Fibroblast of villous mesenchyme (primary cell): ENCODE results near the gene MBD5. TPM values are rescaled to one million over a fixed set of nuclear protein-coding genes. Genes with fewer than 3 reads are reported as not detected.
A peak's percentile ranks its signal among the peaks of the same experiment; 100 is the strongest.

ENCODE experiments used
- DNase-seq: peaks from one replicate; pipeline ENCODE4 v3.0.0-alpha.2; 2010; ENCODE audit warnings: low read depth
- H3K4me3 ChIP-seq: 2 replicates; pipeline ENCODE4 v1.5.1; 2011; ENCODE audit warnings: low read depth, mild to moderate bottlenecking, low read length
- CTCF ChIP-seq: IDR thresholded peaks from 2 replicates; pipeline ENCODE4 v1.5.1; 2012; ENCODE audit warnings: low read depth, mild to moderate bottlenecking, low read length; ENCODE audit not compliant: insufficient read depth
- total RNA-seq: library from RNA; depleted of rRNA; stranded (reverse); fragments of >200 nt; gene quantifications from 2 replicates; pipeline ENCODE4 v1.2.3, GENCODE V29; 2012

MBD5 gene
- total RNA-seq, 1 donor: 35.0 TPM

DNA sequence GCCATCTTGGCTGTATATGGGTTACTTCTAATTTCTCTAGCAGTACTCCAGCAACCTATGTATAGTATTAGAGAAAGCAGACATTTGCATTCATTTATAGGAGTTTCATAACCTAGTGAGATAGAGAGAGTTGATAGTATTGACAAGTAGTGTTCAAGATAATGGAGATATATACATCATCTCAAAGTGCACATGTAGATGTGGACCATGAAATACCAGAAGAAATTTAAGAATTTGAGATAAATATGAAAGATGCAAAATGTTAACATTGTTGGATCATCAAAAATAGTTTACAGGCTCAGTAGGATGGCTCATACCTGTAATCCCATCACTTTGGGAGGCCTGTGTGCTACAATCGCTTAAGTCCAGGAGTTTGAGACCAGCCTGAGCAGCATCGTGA, 243.0 kb downstream of the MBD5 start:
- no peak for DNase-seq
- H3K4me3 ChIP-seq: no peak overlapping the region
- TF ChIP-seq CTCF: no peak

- no peak for TF ChIP-seq CTCF
- no peak overlapping the region for H3K4me3 ChIP-seq
- DNase-seq: peak; percentile 7
These were observed 252.3 kb downstream of the MBD5 start for GRCh38 chr2:148273158-148273691.

- no peak overlapping the region for H3K4me3 ChIP-seq
- TF ChIP-seq CTCF: no peak
- no peak for DNase-seq
These were observed 258.3 kb downstream of the MBD5 start for GRCh38 chr2:148279216-148279615.

GRCh38 chr2:148282201-148282600, 261.3 kb downstream of the MBD5 start:
- no peak overlapping the region for H3K4me3 ChIP-seq
- no peak for DNase-seq
- TF ChIP-seq CTCF: no peak

DNA sequence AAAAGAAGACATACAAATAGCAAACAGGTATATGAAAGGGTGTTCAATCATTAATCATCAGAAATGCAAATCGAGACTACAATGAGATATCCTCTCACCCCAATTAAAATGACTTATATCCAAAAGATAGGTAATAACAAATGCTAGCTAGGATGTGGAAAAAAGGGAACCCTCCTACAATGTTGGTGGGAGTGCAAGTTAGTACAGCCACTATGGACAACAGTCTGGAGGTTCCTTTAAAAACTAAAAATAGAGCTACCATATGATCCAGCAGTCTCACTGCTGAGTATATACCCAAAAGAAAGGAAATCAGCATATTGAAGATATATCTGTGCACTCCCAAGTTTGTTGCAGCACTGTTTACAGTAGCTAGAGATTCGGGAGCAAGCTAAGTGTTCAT, 271.5 kb downstream of the MBD5 start:
- TF ChIP-seq CTCF: no peak
- DNase-seq: no peak
- H3K4me3 ChIP-seq: no peak overlapping the region

DNA sequence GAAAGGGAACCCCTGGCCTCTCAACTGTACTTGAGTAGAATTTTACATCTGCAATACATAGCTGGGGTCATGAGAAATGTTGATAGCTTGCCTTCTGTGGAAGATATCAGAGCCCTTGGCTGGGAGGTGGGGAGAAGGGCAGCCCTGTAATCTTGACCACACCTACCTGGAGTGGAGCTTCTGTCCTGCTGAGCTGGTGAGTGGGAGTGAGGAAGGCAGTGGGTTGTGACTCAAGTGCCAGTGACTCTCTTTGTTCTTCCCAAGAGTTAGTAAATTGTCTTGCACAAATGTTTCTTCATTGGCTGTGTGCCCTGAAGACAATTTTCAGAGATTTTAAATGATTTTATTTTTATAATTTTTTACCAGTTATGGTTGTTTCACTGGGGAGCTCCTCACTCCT, 277.3 kb downstream of the MBD5 start:
- DNase-seq: no peak
- no peak for TF ChIP-seq CTCF
- H3K4me3 ChIP-seq: no peak overlapping the region

DNA sequence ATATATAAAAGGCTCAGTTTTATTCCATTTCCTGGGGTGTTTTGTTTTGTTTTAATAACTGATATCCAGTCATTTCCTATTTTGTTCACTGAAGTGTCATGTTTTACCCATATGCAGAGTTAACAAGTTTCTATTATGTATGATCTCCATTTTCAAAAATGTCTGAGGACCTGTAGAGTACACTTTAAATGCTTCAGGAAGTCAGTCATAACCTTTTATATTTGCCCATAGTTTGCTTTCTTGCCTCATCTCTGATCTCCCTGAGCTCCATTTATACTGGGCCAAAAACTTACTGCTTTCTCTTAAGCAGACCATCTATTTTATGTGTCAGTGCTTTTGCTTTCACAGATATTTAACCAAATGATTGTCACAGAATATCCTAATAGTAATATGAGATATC, 278.7 kb downstream of the MBD5 start:
- no peak for DNase-seq
- no peak overlapping the region for H3K4me3 ChIP-seq
- no peak for TF ChIP-seq CTCF
